Measurements from ENCODE around the gene SLC16A9. TPM values are rescaled to one million over a fixed set of nuclear protein-coding genes. Genes with fewer than 3 reads are reported as not detected.

The SLC16A9 gene
- total and polyA plus RNA-seq, 7 donors: 0.36 to 8.4 (median 3.0) TPM; not detected in 1

DNA sequence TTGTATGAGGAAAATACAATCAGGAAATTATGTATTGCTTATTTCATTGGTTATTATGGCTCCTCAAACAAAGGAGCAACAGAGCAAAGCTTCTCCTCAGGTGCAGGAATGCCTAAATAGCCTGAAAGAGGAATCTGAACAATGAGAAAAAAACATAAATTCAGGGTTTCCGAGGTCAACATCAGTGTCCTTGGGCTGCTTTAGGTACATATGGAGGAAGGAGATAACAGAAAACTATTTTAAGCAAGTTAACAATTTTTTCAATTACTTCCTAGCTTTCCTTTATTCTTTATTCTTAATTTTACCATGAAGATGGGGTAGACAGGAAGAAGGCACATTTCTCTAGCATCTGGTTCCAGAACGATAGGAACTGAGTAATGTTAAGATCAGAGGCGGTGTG lies 14.0 kb downstream of the SLC16A9 start:
- Histone ChIP-seq H3K4me1 (no peaks in the 10 kb centered on the region), H3K36me3 (no peaks in the 10 kb centered on the region), H3K9me3 (no peaks in the 10 kb centered on the region), H3K27ac (no peak overlapping the region), H3K27me3 (no peaks in the 10 kb centered on the region), H3K4me3 (no peak overlapping the region)
- DNase-seq: no peak
- no peak for TF ChIP-seq EP300 (IDR thresholded peaks at IDR 0.05)
- no peak for TF ChIP-seq POLR2A (IDR thresholded peaks at IDR 0.05)
- TF ChIP-seq, protein P1, sequence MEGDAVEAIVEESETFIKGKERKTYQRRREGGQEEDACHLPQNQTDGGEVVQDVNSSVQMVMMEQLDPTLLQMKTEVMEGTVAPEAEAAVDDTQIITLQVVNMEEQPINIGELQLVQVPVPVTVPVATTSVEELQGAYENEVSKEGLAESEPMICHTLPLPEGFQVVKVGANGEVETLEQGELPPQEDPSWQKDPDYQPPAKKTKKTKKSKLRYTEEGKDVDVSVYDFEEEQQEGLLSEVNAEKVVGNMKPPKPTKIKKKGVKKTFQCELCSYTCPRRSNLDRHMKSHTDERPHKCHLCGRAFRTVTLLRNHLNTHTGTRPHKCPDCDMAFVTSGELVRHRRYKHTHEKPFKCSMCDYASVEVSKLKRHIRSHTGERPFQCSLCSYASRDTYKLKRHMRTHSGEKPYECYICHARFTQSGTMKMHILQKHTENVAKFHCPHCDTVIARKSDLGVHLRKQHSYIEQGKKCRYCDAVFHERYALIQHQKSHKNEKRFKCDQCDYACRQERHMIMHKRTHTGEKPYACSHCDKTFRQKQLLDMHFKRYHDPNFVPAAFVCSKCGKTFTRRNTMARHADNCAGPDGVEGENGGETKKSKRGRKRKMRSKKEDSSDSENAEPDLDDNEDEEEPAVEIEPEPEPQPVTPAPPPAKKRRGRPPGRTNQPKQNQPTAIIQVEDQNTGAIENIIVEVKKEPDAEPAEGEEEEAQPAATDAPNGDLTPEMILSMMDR (IDR thresholded peaks at IDR 0.05): no peak
- no peak for TF ChIP-seq POLR2AphosphoS5 (IDR thresholded peaks at IDR 0.05)
- WGBS, 2 donors: 59 to 63% methylated on average over 3 of the region's 3 CpGs
- intact Hi-C loops (cut with DNase I): no loop called here

DNA sequence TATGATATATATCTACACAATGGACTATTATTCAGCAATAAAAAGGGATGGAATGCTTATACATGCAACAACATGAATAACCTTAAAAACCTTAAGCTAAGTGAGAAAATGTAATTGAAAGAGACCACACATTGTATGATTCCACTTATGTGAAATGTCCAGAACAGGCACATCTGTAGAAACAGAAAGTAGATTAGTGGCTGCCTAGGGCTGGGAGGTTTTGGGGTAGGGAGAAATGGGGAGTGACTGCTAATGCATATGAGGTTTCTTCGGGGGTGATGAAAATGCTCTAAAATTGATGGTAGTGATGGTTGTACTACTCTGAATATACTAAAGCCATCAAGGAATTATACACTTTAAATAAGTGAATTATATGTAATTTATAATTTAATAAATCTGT lies 14.7 kb downstream of the SLC16A9 start:
- Histone ChIP-seq H3K27me3 (no peaks in the 10 kb centered on the region), H3K9me3 (no peaks in the 10 kb centered on the region), H3K4me3 (no peak overlapping the region), H3K4me1 (no peaks in the 10 kb centered on the region), H3K36me3 (no peaks in the 10 kb centered on the region), H3K27ac (no peak overlapping the region)
- TF ChIP-seq EP300 (IDR thresholded peaks at IDR 0.05): no peak
- no peak for TF ChIP-seq POLR2A (IDR thresholded peaks at IDR 0.05)
- TF ChIP-seq POLR2AphosphoS5 (IDR thresholded peaks at IDR 0.05): no peak
- TF ChIP-seq, protein P1 (IDR thresholded peaks at IDR 0.05): no peak
- no peak for DNase-seq
- intact Hi-C loops (cut with DNase I): no loop called here
- 91 to 95% methylated on average over 1 of the region's 1 CpG for WGBS, 2 donors

- intact Hi-C loops (cut with DNase I): no loop called here
These were observed 17.5 kb downstream of the SLC16A9 start for GRCh38 chr10:59692113-59692512.

DNA sequence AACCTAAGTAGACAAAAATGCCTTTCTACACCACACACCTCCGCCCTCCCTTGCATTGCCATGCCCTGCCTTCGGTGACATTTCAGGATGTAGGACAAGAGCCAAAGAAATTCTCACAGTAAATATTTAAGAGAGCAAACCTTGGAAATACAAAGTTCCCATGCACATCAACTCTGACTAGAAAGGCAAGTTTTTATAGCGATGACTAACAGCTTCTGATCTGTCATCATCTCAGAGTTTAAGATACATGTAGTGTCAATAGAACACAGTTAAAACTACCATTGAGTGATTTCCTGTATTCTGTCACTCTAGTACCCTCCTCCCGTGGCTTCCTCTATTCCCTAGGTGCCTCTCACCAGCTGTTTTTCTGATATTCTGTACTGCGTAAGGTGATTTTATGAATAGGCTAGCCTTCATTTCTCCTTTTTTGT lies 20.7 kb downstream of the SLC16A9 start:
- H3K27me3 ChIP-seq: no peaks in the 10 kb centered on the region
- intact Hi-C loops (cut with DNase I): no loop called here
- no peak for DNase-seq
- H3K4me1 ChIP-seq: no peaks in the 10 kb centered on the region
- H3K4me3 ChIP-seq: no peak overlapping the region
- H3K36me3 ChIP-seq: no peaks in the 10 kb centered on the region
- TF ChIP-seq POLR2AphosphoS5 (IDR thresholded peaks at IDR 0.05) (no peak), POLR2A (IDR thresholded peaks at IDR 0.05) (no peak), EP300 (IDR thresholded peaks at IDR 0.05) (no peak)
- TF ChIP-seq, protein P1 (IDR thresholded peaks at IDR 0.05): no peak
- H3K9me3 ChIP-seq: no peaks in the 10 kb centered on the region
- H3K27ac ChIP-seq: no peak overlapping the region
- WGBS, 2 donors: 18 to 56% methylated on average over 5 of the region's 5 CpGs

More at GRCh38 chr10:59692113-59692512, 17.5 kb downstream of the SLC16A9 start:
- Histone ChIP-seq H3K4me3 (no peak overlapping the region), H3K27me3 (no peaks in the 10 kb centered on the region), H3K27ac (no peak overlapping the region), H3K4me1 (no peaks in the 10 kb centered on the region), H3K9me3 (no peaks in the 10 kb centered on the region), H3K36me3 (no peaks in the 10 kb centered on the region)
- DNase-seq: no peak
- WGBS, 2 donors: 13 to 76% methylated on average over 2 of the region's 2 CpGs
- TF ChIP-seq POLR2A (IDR thresholded peaks at IDR 0.05): no peak
- TF ChIP-seq, protein P1 (IDR thresholded peaks at IDR 0.05): no peak
- no peak for TF ChIP-seq POLR2AphosphoS5 (IDR thresholded peaks at IDR 0.05)
- TF ChIP-seq EP300 (IDR thresholded peaks at IDR 0.05): no peak

DNA sequence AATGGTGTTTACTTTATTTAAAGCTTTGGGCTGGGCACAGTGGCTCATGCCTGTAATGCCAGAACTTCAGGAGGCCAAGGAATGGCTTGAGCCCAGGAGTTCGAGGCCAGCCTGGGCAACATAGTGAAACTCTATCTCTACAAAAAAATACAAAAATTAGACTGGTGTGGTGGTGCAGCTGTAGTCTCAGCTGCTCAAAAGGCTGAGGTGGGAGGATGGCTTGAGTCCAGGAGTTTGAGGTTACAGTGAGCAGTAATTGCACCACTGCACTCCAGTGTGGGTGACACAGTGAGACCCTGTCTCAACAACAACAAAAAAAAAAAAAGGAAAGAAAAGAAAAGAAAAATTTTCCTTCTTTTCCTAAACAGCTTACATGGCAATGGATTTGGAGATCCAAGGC lies 22.0 kb downstream of the SLC16A9 start:
- intact Hi-C loops (cut with DNase I): no loop called here
- H3K4me1 ChIP-seq: no peaks in the 10 kb centered on the region
- WGBS, 2 donors: 94 to 96% methylated on average over 1 of the region's 1 CpG
- H3K9me3 ChIP-seq: no peaks in the 10 kb centered on the region
- TF ChIP-seq POLR2AphosphoS5 (IDR thresholded peaks at IDR 0.05) (no peak), POLR2A (IDR thresholded peaks at IDR 0.05) (no peak), EP300 (IDR thresholded peaks at IDR 0.05) (no peak)
- TF ChIP-seq, protein P1 (IDR thresholded peaks at IDR 0.05): no peak
- no peak overlapping the region for H3K4me3 ChIP-seq
- no peaks in the 10 kb centered on the region for H3K27me3 ChIP-seq
- DNase-seq: no peak
- H3K36me3 ChIP-seq: no peaks in the 10 kb centered on the region
- no peak overlapping the region for H3K27ac ChIP-seq
